ENCODE measurements around the gene LRIT3.

The LRIT3 gene

DNA sequence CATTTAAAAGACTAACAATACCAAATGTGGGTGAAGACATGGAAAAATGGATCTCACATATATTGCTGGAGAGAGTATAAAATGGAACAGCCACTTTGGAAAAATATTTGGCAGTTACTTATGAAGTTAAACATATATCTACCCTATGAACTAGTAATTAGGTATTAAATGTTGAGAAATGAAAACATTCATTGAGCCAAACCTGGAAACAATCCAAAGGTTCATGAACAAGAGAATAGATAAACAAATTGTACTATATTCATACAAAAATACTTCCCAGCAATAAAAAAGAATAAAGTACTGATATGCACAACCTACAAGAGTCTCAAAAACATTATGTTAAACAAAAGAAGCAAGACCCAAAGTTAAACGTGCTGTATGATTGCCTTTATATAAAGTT is 60.8 kb downstream of the LRIT3 start:
- DNase-seq (ENCODE audit: low spot score): no peak

DNA sequence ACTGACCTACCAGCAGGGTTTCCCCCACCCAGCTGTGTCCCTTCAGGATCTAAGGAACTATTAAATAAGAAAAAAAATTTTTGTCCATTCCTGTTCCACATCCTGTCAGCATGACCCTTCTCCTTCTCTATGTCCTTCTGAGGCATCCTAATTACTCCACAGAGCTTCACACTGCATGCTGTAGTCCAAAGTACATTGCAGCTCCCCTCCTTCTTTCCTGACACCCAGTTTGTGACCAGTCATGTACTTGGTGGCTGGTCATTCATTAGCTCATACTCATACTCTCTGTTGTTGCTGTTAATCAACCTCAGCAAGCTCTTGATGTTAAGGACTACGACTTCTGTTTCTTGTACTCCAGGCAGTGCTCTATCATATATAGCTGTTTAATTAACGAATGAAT is 62.3 kb downstream of the LRIT3 start:
- DNase-seq (ENCODE audit: low spot score): no peak

DNA sequence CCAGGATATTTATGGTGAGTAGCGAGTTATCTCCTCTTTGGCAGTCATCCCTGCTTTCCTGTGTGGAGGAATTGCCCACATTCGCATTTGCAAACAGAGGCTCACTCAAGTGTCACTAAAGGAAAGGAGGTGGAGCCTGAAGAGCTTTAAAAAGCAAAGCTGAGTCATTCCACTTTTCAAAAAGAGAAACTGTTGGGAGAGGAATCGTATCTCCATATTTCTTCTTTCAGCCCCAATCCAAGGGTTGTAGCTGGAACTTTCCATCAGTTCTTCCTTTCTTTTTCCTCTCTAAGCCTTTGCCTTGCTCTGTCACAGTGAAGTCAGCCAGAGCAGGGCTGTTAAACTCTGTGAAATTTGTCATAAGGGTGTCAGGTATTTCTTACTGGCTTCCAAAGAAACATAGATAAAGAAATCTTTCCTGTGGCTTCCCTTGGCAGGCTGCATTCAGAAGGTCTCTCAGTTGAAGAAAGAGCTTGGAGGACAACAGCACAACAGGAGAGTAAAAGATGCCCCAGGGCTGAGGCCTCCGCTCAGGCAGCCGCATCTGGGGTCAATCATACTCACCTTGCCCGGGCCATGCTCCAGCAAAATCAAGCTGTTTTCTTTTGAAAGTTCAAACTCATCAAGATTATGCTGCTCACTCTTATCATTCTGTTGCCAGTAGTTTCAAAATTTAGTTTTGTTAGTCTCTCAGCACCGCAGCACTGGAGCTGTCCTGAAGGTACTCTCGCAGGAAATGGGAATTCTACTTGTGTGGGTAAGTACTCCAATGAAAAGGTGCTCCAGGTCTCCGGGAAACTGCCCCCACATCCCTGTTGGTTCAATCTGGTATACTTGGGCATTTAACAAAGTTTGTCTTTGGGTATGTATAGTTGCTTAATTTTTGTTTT is 65.0 kb downstream of the LRIT3 start, which contains the start of gene EGF:
Gene EGF (plus strand): TSS at position 178 of the 890 bp plus-strand sequence. CDS start 453 bp downstream, at position 631.
- peak; percentile 4 for DNase-seq (ENCODE audit: low spot score)

DNA sequence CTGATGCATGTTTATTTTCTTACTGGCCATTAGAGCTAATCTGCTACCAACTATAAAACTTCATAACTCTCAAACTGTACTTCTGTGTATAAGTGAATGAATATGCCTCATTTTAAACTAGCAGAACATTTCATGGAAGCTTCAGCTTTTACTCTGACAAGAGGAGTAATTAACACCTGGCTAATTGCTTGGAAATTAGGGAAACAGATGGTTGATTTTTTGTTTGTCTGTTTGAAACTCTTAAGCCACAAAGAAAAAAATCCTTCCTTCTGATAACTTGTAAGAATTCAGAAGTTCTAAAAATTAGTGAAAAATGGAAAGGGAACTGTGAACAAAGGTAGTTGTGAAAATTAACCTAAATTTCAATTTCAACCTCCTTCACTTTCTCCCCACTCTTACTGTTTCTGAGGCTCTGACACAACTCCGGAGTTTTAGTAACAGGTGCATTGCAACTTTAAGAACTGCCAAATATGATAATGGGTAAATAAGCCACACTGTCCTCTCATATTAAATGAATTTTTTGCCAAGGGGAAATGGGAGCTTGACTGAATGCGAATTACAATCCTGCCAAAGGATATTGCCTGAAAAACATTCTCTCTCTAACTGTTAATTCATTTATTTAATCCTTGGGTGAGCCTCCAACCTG is 65.8 kb downstream of the LRIT3 start:
- no peak for DNase-seq (ENCODE audit: low spot score)

DNA sequence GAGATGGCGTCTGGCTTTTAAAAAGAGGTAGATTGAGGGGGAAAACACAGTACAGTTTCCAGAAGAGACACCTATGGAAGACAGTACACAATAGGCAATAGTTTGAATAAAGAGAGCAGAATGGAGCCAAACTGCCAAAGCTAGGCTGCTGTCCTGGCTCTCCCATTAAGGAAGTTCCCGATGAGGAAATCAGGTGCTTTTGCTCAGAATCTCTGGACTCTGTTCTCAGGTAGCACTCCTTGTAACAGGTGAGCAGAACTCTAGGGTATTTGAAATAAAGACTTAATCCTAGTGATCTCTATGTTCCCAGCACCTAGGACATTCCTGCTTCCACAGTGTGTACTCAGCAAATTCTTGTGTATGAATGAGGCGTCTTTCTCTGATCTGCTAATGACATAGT is 66.4 kb downstream of the LRIT3 start:
- no peak for DNase-seq (ENCODE audit: low spot score)

DNA sequence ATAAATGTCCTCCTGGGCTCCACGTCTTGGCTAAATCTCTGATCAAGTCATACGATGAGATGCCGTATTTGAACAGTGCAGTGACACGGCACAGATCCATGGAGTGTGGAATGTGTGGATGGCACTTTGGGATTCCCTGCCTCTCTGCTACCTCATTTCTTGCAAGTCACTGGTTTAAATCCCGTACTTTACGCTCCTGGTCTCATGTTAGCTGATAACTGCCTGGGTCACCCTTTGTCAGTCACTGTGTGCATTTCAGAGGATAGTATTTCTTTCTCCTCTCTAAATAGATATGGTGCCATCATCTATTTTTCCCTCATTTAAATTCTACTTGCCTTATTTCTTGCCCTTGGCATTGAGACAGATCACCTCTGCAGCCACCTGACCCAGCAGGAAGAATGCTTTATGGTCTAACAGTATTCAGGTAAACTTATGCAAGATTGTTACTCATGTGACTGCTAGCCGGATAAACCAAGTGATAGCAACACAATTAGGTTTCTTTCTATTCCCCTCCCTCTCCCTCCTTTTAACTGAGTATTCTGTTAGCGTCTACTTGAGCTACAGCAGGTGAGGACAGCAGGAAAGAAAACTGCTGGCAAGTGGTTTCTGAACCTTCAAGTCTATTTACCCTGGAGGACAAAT is 67.6 kb downstream of the LRIT3 start:
- no peak for DNase-seq (ENCODE audit: low spot score)

DNA sequence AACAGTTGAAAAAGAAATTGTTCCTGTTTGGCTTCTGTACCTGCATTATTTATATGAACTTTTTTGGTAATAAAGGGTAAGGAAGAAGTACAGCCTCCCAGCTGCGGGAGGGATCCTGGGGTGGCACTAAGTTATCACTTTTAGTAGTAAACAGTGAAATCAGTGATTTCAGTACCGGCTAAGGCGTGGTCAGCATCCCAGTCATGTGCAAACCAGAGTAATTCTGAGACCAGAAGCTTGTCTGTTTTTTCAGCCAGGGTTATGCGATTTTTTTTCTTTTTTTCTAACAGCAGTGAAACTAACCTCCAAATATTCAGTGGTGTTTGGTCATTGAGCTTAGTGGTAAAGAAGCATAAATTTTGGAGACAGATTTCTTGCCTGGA is 68.1 kb downstream of the LRIT3 start:
- no peak for DNase-seq (ENCODE audit: low spot score)

DNA sequence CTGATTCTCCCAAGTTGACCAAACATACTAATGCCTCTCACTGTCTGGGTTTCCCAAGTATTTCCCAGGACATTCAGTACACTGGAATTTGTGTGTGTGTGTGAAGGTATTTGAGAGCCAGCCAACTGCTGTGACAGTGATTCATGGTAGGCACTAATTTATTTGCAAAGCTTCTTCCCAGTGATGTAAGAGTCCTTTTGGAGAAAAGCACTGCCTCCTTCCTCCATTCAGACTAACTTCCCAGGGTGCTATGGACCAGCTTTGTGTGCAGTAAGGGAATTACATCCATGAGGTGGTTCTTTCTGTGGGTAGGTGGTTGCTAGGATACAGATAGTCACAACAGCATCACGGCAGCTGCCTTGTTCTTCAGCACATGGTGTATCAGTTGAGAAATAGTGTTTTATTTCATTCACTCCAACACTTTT is 73.5 kb downstream of the LRIT3 start:
- peak; percentile 14 for DNase-seq (ENCODE audit: low spot score)

All from hepatic stellate cell (primary cell).